K562 (cell line): ENCODE data around the gene TPCN1. TPM values are rescaled to one million over a fixed set of nuclear protein-coding genes. Genes with fewer than 3 reads are reported as not detected.
A peak's percentile ranks its signal among the peaks of the same experiment; 100 is the strongest.

ENCODE experiments used
- ATAC-seq: fragments of 200-7000 bp; cut with Tn5 transposase; 3 replicates; pipeline ENCODE4 v1.9.1; 2020; ENCODE audit warnings: moderate library complexity
- BruUV-seq: library from RNA; stranded (reverse); fragments of 400-500 nt; replicated peaks from 2 replicates; lab custom pipeline; 2021; lab: Mats Ljungman, UMichigan
- CTCF ChIA-PET: fragments of 300-600 bp; formaldehyde crosslinking; extraction: SDS; loops from one replicate; lab custom pipeline; 2021; ENCODE audit warnings: low intra/inter-chr PET ratio; lab: Yijun Ruan, JAX
- POLR2A ChIA-PET: fragments of 300-600, 350-650 bp; sonication (Branson Sonifier 250); formaldehyde crosslinking; extraction: SDS; loops from one replicate; lab custom pipeline; 2021; ENCODE audit warnings: antibody characterized with exemption, inconsistent platforms; lab: Yijun Ruan, JAX
- DNase-seq, 4 experiments: peaks; one replicate each; pipeline versions ENCODE4 v3.0.0 to v3.0.0-alpha.2; 2011 to 2018; ENCODE audit warnings: low spot score in 3 of 4, mixed read lengths in 3 of 4; ENCODE audit errors: extremely low read depth in 1 of 4
- FAIRE-seq: peaks from 2 replicates; lab custom pipeline; 2011; peaks lifted over from hg19 to GRCh38; lab: Jason Lieb, UNC
- H2AFZ ChIP-seq: 2 replicates; pipeline ENCODE4 v1.6.0; 2011; ENCODE audit warnings: low read depth, low read length, control low read depth, inconsistent platforms
- H3K27ac ChIP-seq: fragments of 200-600 bp; 3 replicates; pipeline ENCODE4 v1.8.0; 2011; ENCODE audit warnings: low read depth, mild to moderate bottlenecking, control low read depth, inconsistent platforms, low read length, moderate library complexity, mixed read lengths; ENCODE audit errors: extremely low read depth
- H3K27me3 ChIP-seq, 2 experiments: fragments of 300-600 bp in 1 of 2; 2 replicates in 1 of 2; 3 replicates in 1 of 2; pipeline versions ENCODE4 v1.6.0 to v1.8.0; 2011; ENCODE audit warnings: inconsistent platforms in 2 of 2, low read length in 2 of 2, mild to moderate bottlenecking in 1 of 2, mixed read lengths in 1 of 2, moderate library complexity in 1 of 2; ENCODE audit not compliant: control insufficient read depth in 2 of 2, insufficient read depth in 2 of 2
- H3K36me3 ChIP-seq: fragments of 300-600 bp; 3 replicates; pipeline ENCODE4 v1.8.0; 2011; ENCODE audit warnings: mild to moderate bottlenecking, low read length, inconsistent platforms; ENCODE audit not compliant: control insufficient read depth, insufficient read depth
- H3K4me1 ChIP-seq, 2 experiments: fragments of 200-600 bp in 1 of 2; replicated peaks in 1 of 2; 2 replicates in 1 of 2; 3 replicates in 1 of 2; pipeline versions ENCODE4 v1.5.1 to v1.8.0; 2011; ENCODE audit warnings: inconsistent platforms in 2 of 2, low read length in 2 of 2, mild to moderate bottlenecking in 1 of 2, mixed read lengths in 1 of 2, moderate library complexity in 1 of 2; ENCODE audit not compliant: control insufficient read depth in 2 of 2, insufficient read depth in 2 of 2
- H3K4me2 ChIP-seq: 2 replicates; pipeline ENCODE4 v1.6.1; 2011; ENCODE audit warnings: low read length, control low read depth, inconsistent platforms, mixed read lengths; ENCODE audit not compliant: insufficient read depth
- H3K4me3 ChIP-seq: fragments of 200-600 bp; sonication (generic), shearing (Covaris generic); 2 replicates; pipeline ENCODE4 v1.5.1; 2016; ENCODE audit warnings: control low read depth, inconsistent platforms
- H3K79me2 ChIP-seq: fragments of 200-600 bp; 3 replicates; pipeline ENCODE4 v1.8.0; 2011; ENCODE audit warnings: low read length, inconsistent platforms; ENCODE audit not compliant: control insufficient read depth, insufficient read depth
- H3K9ac ChIP-seq, 2 experiments: 2 replicates each; pipeline versions ENCODE4 v1.6.0 to v1.6.1; 2011; ENCODE audit warnings: low read depth in 2 of 2, low read length in 2 of 2, control low read depth in 1 of 2, inconsistent platforms in 1 of 2, mild to moderate bottlenecking in 1 of 2, mixed read lengths in 1 of 2; ENCODE audit not compliant: insufficient read depth in 1 of 2
- H3K9me1 ChIP-seq: one replicate; pipeline ENCODE4 v1.6.0; 2011; ENCODE audit warnings: inconsistent platforms, mild to moderate bottlenecking, low read length, moderate library complexity; ENCODE audit not compliant: control insufficient read depth, insufficient read depth
- H3K9me3 ChIP-seq: replicated peaks from 2 replicates; pipeline ENCODE4 v1.5.1; 2011; ENCODE audit warnings: low read depth, low read length, inconsistent platforms; ENCODE audit not compliant: control insufficient read depth, insufficient read depth
- H4K20me1 ChIP-seq: replicated peaks from 2 replicates; pipeline ENCODE4 v1.6.1; 2011; ENCODE audit warnings: low read length, inconsistent platforms, mixed read lengths; ENCODE audit not compliant: control insufficient read depth, insufficient read depth
- CTBP1 ChIP-seq: fragments of 450-650 bp; IDR thresholded peaks from 2 replicates; pipeline ENCODE4 v1.6.1; 2016; ENCODE audit warnings: borderline replicate concordance
- DNMT1 ChIP-seq: fragments of 450-650 bp; IDR thresholded peaks from 2 replicates; pipeline ENCODE4 v1.6.1; 2016; ENCODE audit warnings: antibody characterized with exemption, mild to moderate bottlenecking
- EP300 ChIP-seq: IDR thresholded peaks from 2 replicates; pipeline ENCODE4 v1.6.1; 2012; ENCODE audit warnings: low read length, improper control_type of control experiment
- FOXP1 ChIP-seq: sonication (generic); formaldehyde crosslinking; IDR thresholded peaks from 2 replicates; pipeline ENCODE4 v1.8.0; 2022; ENCODE audit warnings: mild to moderate bottlenecking, missing genetic modification reagents
- MAX ChIP-seq: sonication (generic); formaldehyde crosslinking; IDR thresholded peaks from 2 replicates; pipeline ENCODE4 v1.9.0; 2022; ENCODE audit warnings: mild to moderate bottlenecking, missing genetic modification reagents
- MLX ChIP-seq, 2 experiments: fragments of 450-650 bp in 1 of 2; sonication (generic) in 1 of 2; formaldehyde crosslinking; conservative IDR thresholded peaks; 2 replicates each; pipeline versions ENCODE4 v1.4.0 to v1.8.1; 2020 to 2022; ENCODE audit warnings: mild to moderate bottlenecking in 1 of 2, missing genetic modification reagents in 1 of 2
- NR4A1 ChIP-seq, 2 experiments: fragments of 250-450 bp in 1 of 2; fragments of 450-650 bp in 1 of 2; sonication (Bioruptor Pico) in 1 of 2; IDR thresholded peaks; 2 replicates each; pipeline versions ENCODE4 v1.4.0 to v1.6.1; 2016 to 2020; ENCODE audit warnings: mild to moderate bottlenecking in 2 of 2, missing compliant biosample characterization in 1 of 2, missing genetic modification characterization in 1 of 2, moderate library complexity in 1 of 2
- PCBP2 ChIP-seq: fragments of 200-400 bp; formaldehyde crosslinking; IDR thresholded peaks from 2 replicates; pipeline ENCODE4 v1.6.1; 2018; ENCODE audit warnings: low read length, low read depth, mild to moderate bottlenecking, moderate library complexity; ENCODE audit not compliant: poor library complexity, severe bottlenecking
- TCF7L2 ChIP-seq: fragments of 150-350 bp; IDR thresholded peaks from 2 replicates; pipeline ENCODE4 v1.6.1; 2016; ENCODE audit warnings: low read depth, mild to moderate bottlenecking, low read length, moderate library complexity
- USF2 ChIP-seq: sonication (generic); formaldehyde crosslinking; IDR thresholded peaks from 2 replicates; pipeline ENCODE4 v1.5.0; 2020; ENCODE audit warnings: missing genetic modification reagents
- XRCC5 ChIP-seq: fragments of 200-400 bp; formaldehyde crosslinking; IDR thresholded peaks from 2 replicates; pipeline ENCODE4 v1.6.1; 2017; ENCODE audit warnings: low read depth, mild to moderate bottlenecking, low read length
- ZC3H8 ChIP-seq: fragments of 450-650 bp; IDR thresholded peaks from 2 replicates; pipeline ENCODE4 v1.6.1; 2017
- whole genome bisulfite sequencing: fragments of 100-300 bp; shearing (Covaris generic); methylation state at CpG from one replicate; pipeline ENCODE4 v1.1.6; 2016; ENCODE audit warnings: low coverage, mixed read lengths; ENCODE audit not compliant: insufficient coverage; ENCODE audit errors: missing lambda C conversion rate; 5-methylcytosine and 5-hydroxymethylcytosine counted together
- in situ Hi-C: fragments of 300-500 bp; cut with MboI; formaldehyde crosslinking; loops from 4 replicates; pipeline ENCODE4 v1.15.0; 2018; ENCODE audit warnings: inconsistent platforms, mixed read lengths
- intact Hi-C: fragments of 100-400 bp; cut with micrococcal nuclease; formaldehyde crosslinking; loops from 2 replicates; pipeline ENCODE4 v1.14.2; 2022
- polyA plus RNA-seq, 8 experiments: library from polyadenylated mRNA; depleted of rRNA in 4 of 8; stranded (reverse) in 5 of 8; unstranded in 3 of 8; fragments of >200 nt; fragmentation: Nextera tagmentation in 2 of 8; fragmentation: Illumina TruSeq in 1 of 8; extraction: Ambion mirVana in 2 of 8; extraction: Trizol in 1 of 8; gene quantifications; 2 replicates each; pipeline versions ENCODE4 v1.2.1 to v1.2.3, GENCODE V29; 2011 to 2014; ENCODE audit warnings: inconsistent platforms in 1 of 8, missing spikeins in 1 of 8
- total RNA-seq, 7 experiments: library from RNA; depleted of rRNA in 6 of 7; stranded (reverse); fragments of >200 nt in 6 of 7; fragmentation: Illumina TruSeq in 2 of 7; extraction: Trizol in 2 of 7; gene quantifications; 2 replicates each; pipeline versions ENCODE4 v1.2.1 to v1.2.3, GENCODE V29; 2011 to 2021; ENCODE audit warnings: low replicate concordance in 1 of 7

TPCN1 gene
- total and polyA plus RNA-seq, 9 of the 15 experiments (the other 6 are each of a cell fraction or from before 2014, with no cell fraction given), result 0.80 to 23.8 (median 7.4) TPM

GRCh38 chr12:113242026-113242418, 20.8 kb downstream of the TPCN1 start:
- H3K79me2 ChIP-seq, result no peaks in the 10 kb centered on the region
- peaks cover 45 to 48% of the 10 kb centered on the region in 2 experiments for H3K4me1 ChIP-seq
- CTCF ChIA-PET, result no interaction called here
- no peak overlapping the region for H3K27ac ChIP-seq
- no peak overlapping the region for H3K4me3 ChIP-seq
- no peak overlapping the region for H2AFZ ChIP-seq
- ATAC-seq (no peak), DNase-seq (no peak), FAIRE-seq (no peak)
- TF ChIP-seq MAX (CRISPR knock-in tag), result no peak
- TF ChIP-seq FOXP1 (CRISPR knock-in tag), result no peak
- no peak for TF ChIP-seq CTBP1
- TF ChIP-seq EP300, result no peak
- TF ChIP-seq MLX (CRISPR knock-in tag; conservative IDR thresholded peaks at IDR 0.05), result no peak
- no peak for TF ChIP-seq ZC3H8
- no peak for TF ChIP-seq NR4A1 (CRISPR knock-in tag; IDR thresholded peaks at IDR 0.05)
- TF ChIP-seq NR4A1 (tag; IDR thresholded peaks at IDR 0.05), result no peak
- no peak for TF ChIP-seq PCBP2
- no peak for TF ChIP-seq TCF7L2
- TF ChIP-seq USF2 (CRISPR knock-in tag), result no peak
- no peak for TF ChIP-seq DNMT1
- no peak for TF ChIP-seq XRCC5
- no peak overlapping the region for H3K4me2 ChIP-seq
- BruUV-seq, result no TSS peak
- H3K36me3 ChIP-seq, result peaks cover 41% of the 10 kb centered on the region
- in situ Hi-C loops (no loop called here), intact Hi-C loops (no loop called here)
- no peaks in the 10 kb centered on the region for H3K9me1 ChIP-seq
- POLR2A ChIA-PET, result no interaction called here
- H3K27me3 ChIP-seq, result no peaks in the 10 kb centered on the region
- H3K9me3 ChIP-seq, result no peaks in the 10 kb centered on the region
- WGBS, result 73% methylated on average over 11 of the region's 11 CpGs
- no peaks in the 10 kb centered on the region for H4K20me1 ChIP-seq
- peak overlapping the region in 1 of 2 experiments; percentile 38; a peak in 1 of 4 replicates for H3K9ac ChIP-seq
